ENCODE measurements around the gene SLC1A2.

Gene SLC1A2

GRCh38 chr11:35348898-35349687 is 70.3 kb downstream of the SLC1A2 start:
- DNase-seq (ENCODE audit: low read depth) = no peak

DNA sequence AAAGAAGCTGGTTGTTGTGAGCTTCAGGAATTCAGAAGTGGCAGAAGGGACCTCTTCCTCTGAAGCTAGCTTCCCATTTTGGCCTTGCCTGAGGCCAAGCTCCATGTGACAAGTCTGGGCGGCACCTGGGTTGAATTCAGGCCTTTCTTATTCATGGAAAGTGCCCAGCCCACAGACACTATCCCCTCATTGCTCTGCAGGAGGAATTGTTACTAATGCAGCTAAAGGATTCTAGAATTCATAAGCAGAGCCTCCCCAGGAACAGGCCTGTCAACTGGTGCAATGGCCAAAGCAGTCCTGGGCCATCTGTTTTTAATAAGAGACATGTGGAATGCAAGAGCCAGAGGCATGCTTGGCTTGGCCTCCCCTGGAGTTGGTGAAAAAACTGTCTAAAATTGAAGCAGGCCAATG is 71.4 kb downstream of the SLC1A2 start:
- no peak for DNase-seq (ENCODE audit: low read depth)

DNA sequence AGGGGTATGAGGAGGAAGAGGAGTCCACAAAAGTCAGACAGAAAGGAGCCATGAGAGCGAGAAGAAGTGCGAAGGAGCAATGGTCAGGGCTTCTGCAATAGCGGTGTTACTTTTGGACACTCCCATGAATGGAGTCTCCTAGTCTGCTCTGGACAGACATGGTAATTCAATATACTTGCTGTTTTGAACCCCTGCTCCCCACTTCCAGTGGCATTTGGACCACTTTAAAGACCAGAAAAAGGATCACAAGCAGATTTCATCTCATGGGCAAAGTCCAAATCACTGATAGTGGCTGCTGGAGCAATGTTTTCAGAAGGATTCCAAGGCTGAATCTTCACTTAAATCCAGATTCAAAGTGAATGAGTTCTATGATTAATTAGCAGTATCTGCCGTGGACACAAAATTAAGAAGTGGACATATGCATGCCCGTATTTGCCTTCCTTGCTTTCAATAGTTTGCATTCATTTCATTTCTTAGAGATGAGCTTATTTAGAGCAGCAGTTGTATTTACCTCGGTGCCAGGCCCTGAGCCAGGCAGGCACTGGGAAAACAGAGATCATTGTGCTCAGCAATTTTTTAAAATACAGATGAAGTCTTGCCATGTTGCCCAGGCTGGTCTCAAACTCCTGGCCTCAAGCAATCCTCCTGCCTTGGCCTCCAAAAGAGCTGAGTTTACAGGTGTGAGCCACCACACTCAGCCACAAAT is 72.0 kb downstream of the SLC1A2 start:
- DNase-seq (ENCODE audit: low read depth) = no peak

GRCh38 chr11:35346472-35347156 is 72.7 kb downstream of the SLC1A2 start:
- no peak for DNase-seq (ENCODE audit: low read depth)

DNA sequence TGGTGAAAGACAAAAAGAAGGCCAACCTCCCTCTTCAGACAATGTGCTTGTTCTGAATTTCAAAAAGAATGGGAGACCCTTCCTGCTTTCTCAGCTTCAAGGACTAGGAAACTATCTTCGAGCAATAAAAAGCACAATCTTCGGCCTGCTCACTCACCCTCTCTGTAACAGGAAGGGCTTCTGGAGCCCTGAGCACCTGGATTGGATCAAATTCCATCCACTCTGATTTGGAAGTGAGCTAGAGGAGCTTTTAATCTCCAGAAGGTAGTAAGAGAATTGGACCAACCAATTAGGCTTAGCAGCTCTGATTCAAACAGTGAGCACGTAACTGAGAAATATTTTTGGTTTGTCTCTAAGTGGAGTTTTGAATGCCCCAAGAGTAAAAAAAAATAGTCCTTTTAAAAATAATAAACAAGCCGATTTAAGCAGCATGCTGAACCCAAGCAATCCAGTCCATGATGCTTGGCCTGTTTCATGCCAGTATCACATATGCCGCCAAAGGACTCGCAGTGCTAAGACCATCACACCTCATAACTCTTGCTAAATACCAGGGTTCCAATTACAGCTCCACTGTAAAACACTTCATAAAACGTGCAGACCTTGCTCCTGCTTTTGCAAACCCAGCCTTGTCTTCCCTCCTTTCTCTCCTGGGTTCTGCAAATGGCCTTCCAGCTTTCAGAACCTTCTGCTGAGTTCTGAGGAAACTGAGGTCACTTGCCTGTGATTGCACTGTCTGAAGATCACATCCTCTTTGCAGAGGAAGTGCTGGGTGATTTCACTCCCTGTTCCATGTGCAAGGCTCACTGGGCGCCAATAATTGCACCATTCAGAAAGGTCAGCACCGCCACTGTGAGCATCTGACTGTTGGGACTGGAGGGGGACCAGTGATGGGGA is 74.4 kb downstream of the SLC1A2 start:
- no peak for DNase-seq (ENCODE audit: low read depth)

- DNase-seq (ENCODE audit: low read depth) = no peak
Observed at GRCh38 chr11:35343033-35343598, 76.2 kb downstream of the SLC1A2 start.

- no peak for DNase-seq (ENCODE audit: low read depth)
Observed at GRCh38 chr11:35340715-35341114, 78.6 kb downstream of the SLC1A2 start.

DNA sequence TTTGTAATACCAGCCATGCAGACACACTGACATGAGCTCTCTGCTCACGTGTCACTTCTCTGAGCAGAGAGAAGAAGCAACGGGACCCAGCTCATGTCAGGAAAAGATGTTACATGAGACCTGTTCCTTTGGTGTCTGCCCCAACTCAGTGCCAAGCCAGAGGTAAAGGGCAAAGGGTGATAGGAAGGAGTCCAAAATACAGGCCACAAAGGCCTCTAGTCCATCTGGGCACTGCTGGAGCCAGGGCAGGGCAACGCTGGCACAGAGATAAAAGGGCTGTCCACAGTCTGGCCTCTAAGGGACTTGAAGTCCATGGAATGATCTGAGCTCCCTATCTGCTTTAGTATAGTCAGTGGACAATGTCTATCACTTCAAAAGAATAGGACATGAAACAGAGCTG is 79.3 kb downstream of the SLC1A2 start:
- no peak for DNase-seq (ENCODE audit: low read depth)

DNA sequence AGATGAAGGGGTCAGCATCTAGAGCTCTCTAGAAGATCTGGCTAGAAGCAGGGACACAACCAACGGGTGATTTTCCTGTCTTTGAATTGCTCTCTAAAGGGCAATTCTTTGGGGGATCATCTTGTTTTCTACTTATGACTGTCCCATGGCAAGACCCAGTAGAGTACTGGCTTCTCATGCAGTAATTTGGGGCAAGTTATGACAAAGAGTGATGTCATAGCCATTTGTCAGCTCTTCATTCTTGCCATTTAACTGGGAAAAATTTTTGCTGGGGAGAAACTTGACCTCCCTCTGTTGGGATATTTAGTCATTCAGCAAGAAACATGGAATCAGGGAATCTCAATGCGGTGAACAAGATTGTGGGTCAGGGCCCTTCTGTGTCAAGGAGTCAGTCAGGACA is 80.4 kb downstream of the SLC1A2 start:
- no peak for DNase-seq (ENCODE audit: low read depth)

GRCh38 chr11:35337914-35338305 is 81.4 kb downstream of the SLC1A2 start:
- DNase-seq (ENCODE audit: low read depth) = no peak

DNA sequence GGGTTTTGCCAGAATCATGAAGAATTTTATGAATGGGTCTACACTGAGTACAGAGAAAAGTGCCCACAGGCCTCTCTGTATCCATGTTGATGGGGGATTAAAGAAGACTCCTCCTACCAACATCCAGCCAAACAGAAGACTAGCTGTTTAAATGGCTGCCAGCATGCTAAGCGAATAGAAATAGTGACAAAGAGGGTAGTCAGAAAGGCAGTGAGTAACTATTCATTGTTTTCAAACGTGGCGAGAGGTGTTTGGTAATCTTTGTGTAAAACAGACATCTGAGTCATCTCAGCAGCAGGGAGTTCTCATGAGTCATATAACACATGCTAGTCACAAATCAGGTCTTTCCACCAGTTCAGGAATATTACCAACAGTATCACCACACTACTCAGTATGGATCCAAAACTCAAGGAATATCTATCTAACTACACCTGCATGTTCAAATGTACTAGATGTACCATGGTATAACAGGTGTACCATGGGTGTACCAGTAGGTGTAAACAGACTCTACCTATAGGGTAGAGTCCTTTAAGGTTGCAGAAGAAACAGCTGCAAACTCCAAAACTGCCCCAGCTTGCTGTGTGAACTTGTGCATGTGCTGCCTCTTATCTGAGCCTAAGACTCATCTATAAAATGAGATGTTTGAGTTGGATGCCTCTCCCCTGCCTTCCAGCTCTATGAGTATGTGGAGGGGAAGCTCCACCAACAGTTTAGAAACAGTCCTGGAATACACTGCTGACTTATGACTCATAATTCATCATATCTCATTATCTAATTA is 82.0 kb downstream of the SLC1A2 start:
- DNase-seq (ENCODE audit: low read depth) = peak; percentile 99

DNA sequence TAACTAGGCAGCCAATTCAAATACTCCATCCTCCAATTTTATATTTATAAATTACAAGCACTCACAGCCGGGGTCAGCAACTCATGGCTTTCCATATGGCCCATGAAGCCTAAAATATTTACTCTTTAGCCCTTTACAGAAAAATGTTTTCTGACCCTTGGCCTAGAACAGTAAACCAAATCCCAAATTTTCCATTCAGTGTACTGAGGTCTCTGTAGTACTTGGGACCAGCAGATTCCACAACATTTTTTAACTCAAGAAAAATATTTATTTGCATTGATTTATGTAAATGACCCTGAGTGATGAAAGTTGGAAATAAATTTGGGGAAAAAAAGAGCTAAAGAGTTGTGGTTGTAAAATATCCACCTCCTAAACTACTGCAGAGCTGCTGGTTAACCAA is 82.6 kb downstream of the SLC1A2 start:
- DNase-seq (ENCODE audit: low read depth) = no peak

- DNase-seq (ENCODE audit: low read depth) = peak; percentile 21
Observed at GRCh38 chr11:35335226-35335625, 84.1 kb downstream of the SLC1A2 start.

DNA sequence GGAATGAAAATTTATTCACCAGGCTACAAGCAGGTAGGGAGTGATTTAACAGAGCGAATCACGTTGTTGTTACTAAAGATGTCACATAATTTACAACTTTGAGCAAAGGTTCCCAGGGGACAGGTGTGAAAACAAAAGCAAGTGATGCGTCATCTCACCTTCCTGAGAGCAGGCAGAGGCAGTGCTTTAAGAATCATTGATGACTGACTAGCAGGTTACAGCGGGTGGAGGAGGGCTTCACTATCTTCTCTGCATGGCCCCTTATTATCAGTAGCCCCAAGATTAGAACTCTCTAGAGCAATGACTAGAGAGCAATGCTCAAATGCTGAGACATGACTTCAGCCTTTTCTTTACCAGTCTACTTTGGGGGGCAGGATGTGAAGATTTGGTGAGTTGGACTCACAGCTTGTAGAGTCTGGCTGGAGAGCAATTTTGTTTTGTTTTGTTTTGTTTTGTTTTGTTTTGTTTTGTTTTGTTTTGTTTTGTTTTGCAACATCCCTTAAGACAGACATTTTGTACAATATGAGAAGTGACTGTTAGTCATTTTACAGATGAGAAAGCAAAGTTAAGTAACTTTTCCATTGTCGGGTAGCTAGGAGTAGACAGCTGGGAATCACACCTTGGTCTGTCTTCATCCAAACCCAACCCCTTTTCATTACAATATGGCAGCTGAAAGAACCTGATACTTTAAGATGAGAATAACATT is 84.8 kb downstream of the SLC1A2 start:
- DNase-seq (ENCODE audit: low read depth) = no peak

- DNase-seq (ENCODE audit: low read depth) = no peak
Observed at GRCh38 chr11:35332524-35332923, 86.8 kb downstream of the SLC1A2 start.

DNA sequence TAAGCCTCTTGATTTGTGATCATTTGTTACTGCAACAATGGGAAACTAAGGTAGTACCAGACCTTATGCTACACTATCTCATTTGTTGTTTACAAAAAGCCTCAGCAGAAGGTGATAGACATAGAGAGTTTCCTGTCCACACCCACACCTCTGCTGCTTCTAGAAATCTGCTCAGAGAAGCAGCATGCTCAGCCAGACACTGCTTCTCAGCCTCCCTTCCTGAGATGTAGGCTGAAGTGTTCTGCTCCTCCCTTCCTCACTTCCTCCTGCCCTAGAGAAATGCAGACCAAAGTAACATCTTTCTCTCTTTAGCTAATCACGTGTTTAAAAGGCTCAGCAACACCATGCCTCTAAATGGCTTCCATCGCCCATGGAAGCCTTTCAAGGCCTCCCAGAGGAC is 88.4 kb downstream of the SLC1A2 start:
- no peak for DNase-seq (ENCODE audit: low read depth)

- no peak for DNase-seq (ENCODE audit: low read depth)
Observed at GRCh38 chr11:35330156-35330889, 89.0 kb downstream of the SLC1A2 start.

DNA sequence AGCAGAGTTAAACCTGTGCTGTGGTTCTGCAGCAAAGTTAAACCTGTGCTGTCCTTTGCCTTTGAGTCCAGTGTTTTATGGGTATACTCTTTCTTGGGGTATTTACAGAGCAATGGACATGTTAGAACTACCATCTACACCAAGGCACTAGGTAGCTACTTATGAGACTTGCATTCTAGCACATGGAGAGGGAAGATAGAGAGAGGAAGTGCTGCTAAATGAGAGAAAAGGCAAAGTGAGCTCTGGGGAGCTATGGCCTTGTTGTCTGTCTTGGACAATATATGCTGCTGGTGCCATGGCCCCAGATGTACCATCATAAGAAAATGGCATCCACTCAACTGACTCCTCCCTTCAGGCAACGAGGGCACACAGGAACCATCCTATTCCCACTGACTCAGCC is 91.5 kb downstream of the SLC1A2 start:
- DNase-seq (ENCODE audit: low read depth) = no peak

- DNase-seq (ENCODE audit: low read depth) = no peak
Observed at GRCh38 chr11:35326266-35326879, 93.0 kb downstream of the SLC1A2 start.

Data from amniotic epithelial cell (primary cell).